NCI-H1048 (cell line): Measurements from ENCODE around the gene IL24.

Source experiments
- DNase-seq: peaks from one replicate; lab custom pipeline; 2025; lab: John Stamatoyannopoulos, UW

IL24 gene

DNA sequence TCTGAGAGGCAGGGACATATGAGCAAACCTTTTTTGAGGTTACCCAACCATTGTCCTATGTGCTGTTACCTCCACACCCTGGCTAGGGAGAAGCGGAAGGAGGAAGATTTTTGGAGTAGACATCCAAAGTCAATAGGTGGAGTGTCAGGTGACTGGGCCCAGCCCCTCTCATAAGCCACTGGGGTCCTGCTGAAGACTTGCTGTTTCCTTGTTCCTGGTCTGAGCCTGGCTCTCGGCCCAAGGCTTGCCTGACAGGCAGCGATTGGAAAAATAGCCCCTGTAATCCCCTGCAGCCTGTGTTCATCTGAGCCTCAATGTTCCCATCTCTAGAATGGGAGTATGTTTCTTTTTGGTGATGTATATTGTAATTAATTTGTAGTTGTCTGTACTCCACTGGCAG, 55.9 kb downstream of the IL24 start:
- DNase-seq = no peak

DNA sequence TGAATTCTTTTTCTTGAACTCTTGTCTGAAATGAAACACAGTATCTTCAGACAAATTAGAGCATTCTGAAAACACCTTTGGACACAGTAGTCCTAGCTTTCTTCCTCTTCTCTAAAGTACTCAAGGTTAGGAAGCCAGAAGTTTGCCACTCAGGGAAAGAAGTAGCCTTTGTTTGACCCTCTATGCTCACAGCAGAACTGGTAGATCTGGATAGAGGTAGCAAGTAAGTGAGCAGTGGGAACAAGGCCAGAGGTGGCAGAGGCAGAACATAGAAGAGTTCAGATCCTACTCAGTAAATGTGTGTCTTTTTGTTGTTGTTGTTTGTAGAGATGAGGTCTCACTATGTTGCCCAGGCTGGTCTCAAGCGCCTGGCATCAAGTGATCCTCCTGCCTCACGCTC, 56.4 kb downstream of the IL24 start:
- DNase-seq = no peak
